Stimulated activated CD4-positive, alpha-beta T cell treated with anti-CD3 and anti-CD28 coated beads, Interleukin-4, amount 100 ng/mL, for 1 hour (primary cell): ENCODE results near the gene ADH6.
"Not testable (repeated sequence)": the region's sequence is repeated elsewhere in the genome, so short reads cannot be mapped to it uniquely, and the experiment has no call there.

ENCODE experiments used
- DNase-seq: peaks from one replicate; pipeline ENCODE4 v3.0.0-alpha.2; 2020

ADH6 gene

GRCh38 chr4:99189900-99190299 lies 29.1 kb downstream of the ADH6 start:
- not testable (repeated sequence) for DNase-seq

- no peak for DNase-seq
These were observed 33.0 kb downstream of the ADH6 start for GRCh38 chr4:99186029-99186428.

DNA sequence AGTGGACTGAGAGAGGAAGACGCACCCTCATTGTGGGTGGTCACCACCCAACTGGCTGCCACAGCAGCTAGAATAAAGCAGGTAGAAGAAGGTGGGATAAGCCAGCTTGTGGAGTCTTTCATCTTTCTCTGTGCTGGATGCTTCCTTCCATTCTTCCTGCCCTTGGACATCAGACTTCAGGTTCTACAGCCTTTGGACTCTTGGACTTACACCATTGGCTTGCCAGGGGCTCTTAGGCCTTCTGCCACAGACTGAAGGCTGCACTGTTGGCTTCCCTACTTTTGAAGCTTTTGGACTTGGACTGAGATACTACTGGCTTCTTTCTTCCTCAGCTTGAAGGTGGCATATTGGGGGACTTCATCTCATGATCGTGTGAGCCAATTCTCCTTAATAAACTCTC lies 33.5 kb downstream of the ADH6 start:
- DNase-seq: no peak

DNA sequence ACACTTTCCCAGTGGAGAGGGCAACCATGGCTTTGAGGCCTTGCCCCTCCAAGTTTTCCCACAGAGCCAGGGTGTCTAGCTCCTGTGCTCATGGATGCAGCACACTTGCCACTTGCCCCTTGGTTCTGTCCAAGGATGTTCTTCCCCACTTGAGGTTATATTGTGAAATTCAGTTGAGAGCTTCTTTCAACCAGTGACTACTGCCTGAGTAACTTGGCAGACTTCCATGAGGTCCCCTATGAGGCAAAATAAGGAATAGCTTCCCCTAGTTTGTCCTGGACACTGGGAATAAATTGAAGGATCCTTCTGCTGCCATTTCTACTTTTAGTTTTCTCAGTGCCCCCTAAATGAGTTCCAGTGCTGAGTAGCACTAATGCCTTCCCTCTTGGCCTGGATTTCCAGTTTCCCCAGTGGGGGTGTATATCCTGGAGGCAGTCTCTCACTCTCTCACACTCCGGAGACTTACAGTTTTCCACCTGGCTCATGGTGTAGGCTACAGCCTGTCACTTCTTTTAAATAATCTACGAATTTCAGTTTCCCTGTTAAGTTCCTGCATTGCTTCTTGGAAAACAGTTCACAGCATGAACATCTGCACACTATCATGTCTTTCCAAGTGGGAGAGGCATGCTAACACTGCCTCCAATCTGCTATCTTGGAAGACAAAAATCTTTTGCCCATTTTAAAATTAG lies 38.5 kb downstream of the ADH6 start:
- no peak for DNase-seq

DNA sequence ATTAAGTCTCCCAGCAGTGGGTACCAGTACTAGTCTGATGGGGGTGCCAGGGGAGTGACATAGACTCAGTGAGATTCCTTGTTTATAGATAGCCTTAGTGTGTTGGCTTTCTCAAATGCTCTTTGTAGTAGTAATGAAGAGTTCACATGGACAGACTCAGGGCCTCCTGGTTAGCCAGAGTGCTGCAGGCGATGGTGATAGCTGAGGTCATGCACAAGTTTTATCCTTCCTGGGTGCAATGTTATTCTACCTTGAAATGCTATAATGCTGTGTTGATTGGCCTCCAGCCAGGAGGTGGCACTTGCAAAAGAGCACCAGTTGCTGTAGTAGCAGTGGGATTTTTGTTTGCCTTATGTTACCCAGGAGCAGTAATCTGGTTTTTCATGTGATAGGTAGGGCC lies 39.4 kb downstream of the ADH6 start:
- no peak for DNase-seq

DNA sequence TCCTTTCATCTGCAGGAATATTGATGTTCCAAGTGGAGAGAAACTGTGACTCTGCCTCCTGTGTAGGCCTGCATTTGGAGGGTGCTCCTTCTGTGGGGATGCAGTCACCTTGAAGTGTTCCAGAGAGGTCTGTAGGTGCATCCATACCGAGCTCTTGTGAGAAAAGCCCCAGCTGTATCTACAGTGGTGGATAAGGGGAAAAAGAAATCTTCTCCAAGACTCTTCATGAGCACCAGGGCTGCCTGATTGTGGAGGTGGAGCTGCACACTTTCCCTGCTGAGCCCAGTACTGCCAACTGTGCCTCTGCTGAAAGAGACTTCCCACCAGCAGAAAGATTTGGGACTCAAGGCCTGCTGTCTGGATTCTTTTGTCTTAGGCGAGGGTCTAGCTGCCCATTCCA lies 39.9 kb downstream of the ADH6 start:
- DNase-seq: no peak

- no peak for DNase-seq
These were observed 52.5 kb downstream of the ADH6 start for GRCh38 chr4:99166544-99166943.

GRCh38 chr4:99165978-99166377 lies 53.1 kb downstream of the ADH6 start:
- DNase-seq: no peak

GRCh38 chr4:99161373-99162099 lies 57.5 kb downstream of the ADH6 start:
- DNase-seq: no peak

DNA sequence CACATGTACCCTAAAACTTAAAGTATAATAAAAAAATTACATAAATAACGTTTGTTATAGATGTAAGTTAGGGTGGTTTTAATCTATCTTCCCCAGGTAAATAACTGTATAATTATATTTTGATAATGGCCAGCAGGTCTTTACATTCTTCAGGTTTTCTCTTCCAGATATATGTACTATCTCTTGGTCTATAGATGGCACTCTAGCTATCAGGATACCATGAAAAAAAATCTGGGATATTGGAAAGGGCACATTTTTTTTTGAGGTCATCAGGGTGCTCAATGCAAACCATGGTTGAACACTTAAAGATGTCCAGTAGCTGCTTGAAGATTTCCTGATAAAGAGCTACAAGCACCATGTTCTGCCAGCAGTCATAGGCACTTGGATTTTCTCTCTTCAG lies 59.3 kb downstream of the ADH6 start:
- no peak for DNase-seq

DNA sequence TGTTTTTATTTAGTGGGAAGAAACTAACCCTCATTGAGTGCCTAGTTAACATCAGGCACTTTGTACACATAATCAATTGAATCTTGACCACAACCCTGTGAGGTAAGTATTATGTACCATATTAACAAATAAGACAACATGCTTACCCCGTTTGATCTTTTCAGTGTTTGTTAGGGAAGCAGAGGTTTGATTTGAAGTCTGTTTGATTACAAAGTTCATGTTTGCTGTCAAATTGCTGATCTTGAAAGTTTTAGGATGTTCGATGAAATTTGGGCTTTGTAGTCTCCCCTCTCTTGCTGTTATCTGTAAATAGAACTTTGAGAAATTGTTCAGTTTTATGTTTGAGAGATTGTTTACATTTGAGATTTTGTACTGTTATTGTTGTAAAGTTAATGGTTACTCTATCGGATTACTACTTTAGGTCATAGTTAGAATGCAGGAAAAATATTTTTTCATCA lies 61.5 kb downstream of the ADH6 start:
- DNase-seq: no peak

DNA sequence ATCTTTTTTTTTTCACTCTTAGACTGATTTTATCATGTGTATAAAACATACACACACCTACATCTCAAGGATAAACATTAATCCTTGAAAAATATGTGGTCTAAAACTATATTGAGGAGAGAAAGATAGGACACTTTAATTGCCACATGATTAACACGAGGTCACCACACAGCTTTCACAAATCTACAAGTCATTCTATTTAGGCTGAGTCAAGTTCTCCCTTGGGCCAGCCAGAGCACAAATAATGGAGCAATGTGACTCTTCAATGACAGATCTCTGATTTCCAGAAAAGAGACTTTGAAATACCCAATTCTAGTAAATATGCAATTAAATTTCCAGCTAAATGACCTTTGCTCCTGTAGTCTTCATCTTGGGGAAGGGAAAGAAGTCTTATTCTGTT lies 62.1 kb downstream of the ADH6 start:
- no peak for DNase-seq

DNA sequence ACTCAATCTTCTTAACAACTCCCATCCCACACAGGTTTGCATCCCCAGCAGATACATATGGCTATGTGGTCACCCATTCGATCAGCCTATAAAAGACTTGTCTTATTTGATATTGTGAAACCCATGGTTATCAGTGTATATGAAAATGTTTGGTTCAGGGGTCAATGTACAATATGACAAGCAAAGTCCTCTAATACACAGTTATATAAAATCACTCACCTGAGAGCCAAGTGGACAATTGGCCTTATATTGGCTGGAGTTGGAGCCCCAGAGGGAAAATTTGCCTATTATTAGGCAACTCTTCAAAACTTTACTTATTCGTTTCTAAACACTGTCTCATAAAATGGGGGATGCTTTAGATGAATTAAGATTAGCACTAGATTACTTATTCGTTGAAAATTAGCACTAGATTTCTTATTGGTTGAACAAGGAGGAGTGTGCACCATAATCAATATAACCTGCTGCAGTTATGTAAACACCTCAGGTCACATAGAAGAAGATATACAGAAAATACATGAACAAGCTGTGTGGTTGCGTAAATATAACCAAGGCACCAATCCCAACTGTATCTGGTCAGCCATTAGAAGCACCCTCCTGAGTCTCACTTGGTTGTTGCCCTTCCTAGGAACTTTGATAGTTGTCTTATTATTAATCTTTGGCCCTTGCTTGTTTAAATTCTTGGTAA lies 64.2 kb downstream of the ADH6 start:
- DNase-seq: no peak
